HL-60 (cell line): ENCODE data around the gene RSRP1.

Experiments used
- DNase-seq, 2 experiments: peaks; one replicate each; pipeline ENCODE4 v3.0.0-alpha.2; 2010 to 2020; ENCODE audit warnings: low read depth in 1 of 2, low spot score in 1 of 2
- H3K27ac ChIP-seq: fragments of 250-450 bp; sonication (Bioruptor Pico); replicated peaks from 2 replicates; pipeline ENCODE4 v1.5.1; 2020; ENCODE audit warnings: mild to moderate bottlenecking, moderate library complexity
- H3K27me3 ChIP-seq: fragments of 250-450 bp; sonication (Bioruptor Pico); 2 replicates; pipeline ENCODE4 v1.5.1; 2021; ENCODE audit warnings: mild to moderate bottlenecking, moderate library complexity; ENCODE audit not compliant: insufficient read depth, poor library complexity, severe bottlenecking
- H3K4me3 ChIP-seq: replicated peaks from 2 replicates; pipeline ENCODE4 v1.5.1; 2011; ENCODE audit warnings: mild to moderate bottlenecking, control low read depth, low read length; ENCODE audit not compliant: insufficient read depth
- CTCF ChIP-seq: IDR thresholded peaks from one replicate; pipeline ENCODE4 v1.5.1; 2011; ENCODE audit warnings: low read length, control low read depth, inconsistent platforms; ENCODE audit not compliant: insufficient read depth
- GABPA ChIP-seq: IDR thresholded peaks from 2 replicates; pipeline ENCODE4 v1.6.1; 2012; ENCODE audit warnings: low read depth
- POLR2AphosphoS5 ChIP-seq: IDR thresholded peaks from 2 replicates; pipeline ENCODE4 v1.6.1; 2012; ENCODE audit warnings: low read depth
- SPI1 ChIP-seq: IDR thresholded peaks from 2 replicates; pipeline ENCODE4 v1.6.1; 2012; ENCODE audit warnings: low read depth, mild to moderate bottlenecking, borderline replicate concordance
- TF ChIP-seq, protein P1 (sequence below): IDR thresholded peaks from 2 replicates; pipeline ENCODE4 v1.6.1; 2012; ENCODE audit warnings: low read depth; ENCODE audit not compliant: insufficient replicate concordance

The RSRP1 gene

GRCh38 chr1:25195835-25196234 lies 51.4 kb downstream of the RSRP1 start:
- Histone ChIP-seq H3K27ac (no peak overlapping the region), H3K27me3 (no peaks in the 10 kb centered on the region), H3K4me3 (no peak overlapping the region)
- TF ChIP-seq, protein P1, sequence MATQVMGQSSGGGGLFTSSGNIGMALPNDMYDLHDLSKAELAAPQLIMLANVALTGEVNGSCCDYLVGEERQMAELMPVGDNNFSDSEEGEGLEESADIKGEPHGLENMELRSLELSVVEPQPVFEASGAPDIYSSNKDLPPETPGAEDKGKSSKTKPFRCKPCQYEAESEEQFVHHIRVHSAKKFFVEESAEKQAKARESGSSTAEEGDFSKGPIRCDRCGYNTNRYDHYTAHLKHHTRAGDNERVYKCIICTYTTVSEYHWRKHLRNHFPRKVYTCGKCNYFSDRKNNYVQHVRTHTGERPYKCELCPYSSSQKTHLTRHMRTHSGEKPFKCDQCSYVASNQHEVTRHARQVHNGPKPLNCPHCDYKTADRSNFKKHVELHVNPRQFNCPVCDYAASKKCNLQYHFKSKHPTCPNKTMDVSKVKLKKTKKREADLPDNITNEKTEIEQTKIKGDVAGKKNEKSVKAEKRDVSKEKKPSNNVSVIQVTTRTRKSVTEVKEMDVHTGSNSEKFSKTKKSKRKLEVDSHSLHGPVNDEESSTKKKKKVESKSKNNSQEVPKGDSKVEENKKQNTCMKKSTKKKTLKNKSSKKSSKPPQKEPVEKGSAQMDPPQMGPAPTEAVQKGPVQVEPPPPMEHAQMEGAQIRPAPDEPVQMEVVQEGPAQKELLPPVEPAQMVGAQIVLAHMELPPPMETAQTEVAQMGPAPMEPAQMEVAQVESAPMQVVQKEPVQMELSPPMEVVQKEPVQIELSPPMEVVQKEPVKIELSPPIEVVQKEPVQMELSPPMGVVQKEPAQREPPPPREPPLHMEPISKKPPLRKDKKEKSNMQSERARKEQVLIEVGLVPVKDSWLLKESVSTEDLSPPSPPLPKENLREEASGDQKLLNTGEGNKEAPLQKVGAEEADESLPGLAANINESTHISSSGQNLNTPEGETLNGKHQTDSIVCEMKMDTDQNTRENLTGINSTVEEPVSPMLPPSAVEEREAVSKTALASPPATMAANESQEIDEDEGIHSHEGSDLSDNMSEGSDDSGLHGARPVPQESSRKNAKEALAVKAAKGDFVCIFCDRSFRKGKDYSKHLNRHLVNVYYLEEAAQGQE, result no peak
- no peak for TF ChIP-seq SPI1
- no peak for TF ChIP-seq CTCF
- TF ChIP-seq GABPA, result no peak
- TF ChIP-seq POLR2AphosphoS5, result no peak
- no peak for DNase-seq

- TF ChIP-seq, protein P1, result no peak
- TF ChIP-seq POLR2AphosphoS5, result no peak
- TF ChIP-seq CTCF, result no peak
- no peak for TF ChIP-seq GABPA
- no peak for TF ChIP-seq SPI1
- Histone ChIP-seq H3K4me3 (no peak overlapping the region), H3K27me3 (no peaks in the 10 kb centered on the region), H3K27ac (no peak overlapping the region)
- DNase-seq, result no peak
Observed at GRCh38 chr1:25194572-25195020, 52.7 kb downstream of the RSRP1 start.

- TF ChIP-seq POLR2AphosphoS5, result no peak
- TF ChIP-seq GABPA, result no peak
- TF ChIP-seq CTCF, result no peak
- H3K4me3 ChIP-seq, result no peak overlapping the region
- H3K27ac ChIP-seq, result no peak overlapping the region
- H3K27me3 ChIP-seq, result no peaks in the 10 kb centered on the region
- no peak for DNase-seq
Observed at GRCh38 chr1:25194054-25194453, 53.2 kb downstream of the RSRP1 start.

- no peak overlapping the region for H3K4me3 ChIP-seq
- TF ChIP-seq POLR2AphosphoS5 (no peak), GABPA (no peak), CTCF (no peak), SPI1 (no peak)
- TF ChIP-seq, protein P1, result no peak
- DNase-seq, result no peak
- no peaks in the 10 kb centered on the region for H3K27me3 ChIP-seq
- no peak overlapping the region for H3K27ac ChIP-seq
Observed at GRCh38 chr1:25193229-25193628, 54.0 kb downstream of the RSRP1 start.
